Measurements from ENCODE around the gene ASCL4.

The ASCL4 gene

DNA sequence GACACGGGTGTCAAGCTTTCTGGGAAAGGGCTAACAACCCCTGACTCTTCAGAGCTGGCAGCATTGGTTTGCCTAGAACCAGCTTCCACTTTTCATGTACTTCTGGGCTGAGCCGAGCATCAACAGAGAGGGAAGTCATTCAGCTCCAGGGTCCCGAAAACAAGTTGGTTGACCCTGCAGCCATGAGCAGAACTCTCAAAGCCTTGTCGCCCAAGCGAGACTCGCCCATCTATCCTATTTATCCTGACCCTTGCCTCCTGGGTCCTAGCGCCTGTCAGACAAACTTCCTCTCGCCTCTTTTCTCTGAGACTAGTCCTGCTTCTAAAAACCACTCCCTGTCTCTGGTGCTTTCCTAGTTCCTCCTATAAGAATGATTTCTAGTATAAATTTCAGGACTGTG, 47.9 kb downstream of the ASCL4 start:
- in situ Hi-C loops (cut with HindIII; ENCODE audit: low pct_ligation_motif_present, low sequenced_read_pairs) = no loop called here
- TF ChIP-seq, protein P1, sequence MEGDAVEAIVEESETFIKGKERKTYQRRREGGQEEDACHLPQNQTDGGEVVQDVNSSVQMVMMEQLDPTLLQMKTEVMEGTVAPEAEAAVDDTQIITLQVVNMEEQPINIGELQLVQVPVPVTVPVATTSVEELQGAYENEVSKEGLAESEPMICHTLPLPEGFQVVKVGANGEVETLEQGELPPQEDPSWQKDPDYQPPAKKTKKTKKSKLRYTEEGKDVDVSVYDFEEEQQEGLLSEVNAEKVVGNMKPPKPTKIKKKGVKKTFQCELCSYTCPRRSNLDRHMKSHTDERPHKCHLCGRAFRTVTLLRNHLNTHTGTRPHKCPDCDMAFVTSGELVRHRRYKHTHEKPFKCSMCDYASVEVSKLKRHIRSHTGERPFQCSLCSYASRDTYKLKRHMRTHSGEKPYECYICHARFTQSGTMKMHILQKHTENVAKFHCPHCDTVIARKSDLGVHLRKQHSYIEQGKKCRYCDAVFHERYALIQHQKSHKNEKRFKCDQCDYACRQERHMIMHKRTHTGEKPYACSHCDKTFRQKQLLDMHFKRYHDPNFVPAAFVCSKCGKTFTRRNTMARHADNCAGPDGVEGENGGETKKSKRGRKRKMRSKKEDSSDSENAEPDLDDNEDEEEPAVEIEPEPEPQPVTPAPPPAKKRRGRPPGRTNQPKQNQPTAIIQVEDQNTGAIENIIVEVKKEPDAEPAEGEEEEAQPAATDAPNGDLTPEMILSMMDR (IDR thresholded peaks at IDR 0.05; ENCODE audit: low read depth, low read length, missing control alignments) = no peak
- no peak for DNase-seq
- no peaks in the 10 kb centered on the region for H3K36me3 ChIP-seq (replicated peaks)
- no peaks in the 10 kb centered on the region for H3K27me3 ChIP-seq (replicated peaks)
- no peak overlapping the region for H3K4me3 ChIP-seq (ENCODE audit: low read depth, low read length)
- H3K27ac ChIP-seq = no peak overlapping the region

All from brain microvascular endothelial cell (primary cell).